Stimulated activated naive CD8-positive, alpha-beta T cell treated with anti-CD3 and anti-CD28 coated beads, Interleukin-15, Interleukin-2, amounts not matched to agents 100 ng/mL and 50 ng/mL, for 24 hours (primary cell): ENCODE measurements around the gene METTL1.

Experiments used
- H3K27ac Mint-ChIP-seq: one replicate; pipeline ENCODE4 v1.8.0; 2021; ENCODE audit warnings: mild to moderate bottlenecking, mixed read lengths
- H3K27me3 Mint-ChIP-seq: one replicate; pipeline ENCODE4 v1.8.0; 2021; ENCODE audit warnings: mixed read lengths
- H3K36me3 Mint-ChIP-seq: one replicate; pipeline ENCODE4 v1.8.0; 2021; ENCODE audit warnings: low read depth, mixed read lengths
- H3K4me1 Mint-ChIP-seq: one replicate; pipeline ENCODE4 v1.8.0; 2021; ENCODE audit warnings: low read depth, mixed read lengths
- H3K4me3 Mint-ChIP-seq: one replicate; pipeline ENCODE4 v1.8.0; 2021; ENCODE audit warnings: mild to moderate bottlenecking, mixed read lengths
- H3K9me3 Mint-ChIP-seq: one replicate; pipeline ENCODE4 v1.8.0; 2021; ENCODE audit warnings: mixed read lengths

The METTL1 gene

GRCh38 chr12:57766464-57767304 is 5.2 kb downstream of the METTL1 start, which contains the start of gene CYP27B1:
Gene CYP27B1, minus strand, starts transcription at chr12:57767078. Its CDS starts 37 bp downstream, at chr12:57767041.
- peaks cover 61% of the 10 kb centered on the region for H3K36me3 Mint-ChIP-seq
- H3K4me1 Mint-ChIP-seq, result peaks cover 60% of the 10 kb centered on the region
- H3K27me3 Mint-ChIP-seq, result peaks cover 14% of the 10 kb centered on the region
- H3K27ac Mint-ChIP-seq, result peak within 1 kb of the TSS; percentile 74
- no peaks in the 10 kb centered on the region for H3K9me3 Mint-ChIP-seq
- H3K4me3 Mint-ChIP-seq, result peak within 1 kb of the TSS; percentile 91

- no peaks in the 10 kb centered on the region for H3K9me3 Mint-ChIP-seq
- peaks cover 14% of the 10 kb centered on the region for H3K27me3 Mint-ChIP-seq
- H3K27ac Mint-ChIP-seq, result peak overlapping the region; percentile 74
- peaks cover 53% of the 10 kb centered on the region for H3K4me1 Mint-ChIP-seq
- peak overlapping the region; percentile 91 for H3K4me3 Mint-ChIP-seq
- peaks cover 66% of the 10 kb centered on the region for H3K36me3 Mint-ChIP-seq
Measured at GRCh38 chr12:57765698-57766463, 6.0 kb downstream of the METTL1 start.

- H3K27ac Mint-ChIP-seq, result peak overlapping the region; percentile 74
- peaks cover 62% of the 10 kb centered on the region for H3K36me3 Mint-ChIP-seq
- H3K9me3 Mint-ChIP-seq, result no peaks in the 10 kb centered on the region
- H3K4me3 Mint-ChIP-seq, result peak overlapping the region; percentile 91
- peaks cover 46% of the 10 kb centered on the region for H3K4me1 Mint-ChIP-seq
- H3K27me3 Mint-ChIP-seq, result peaks cover 14% of the 10 kb centered on the region
Measured at GRCh38 chr12:57765003-57765697, 6.8 kb downstream of the METTL1 start.

GRCh38 chr12:57764662-57765002 is 7.3 kb downstream of the METTL1 start:
- Mint-ChIP-seq H3K27me3 (peaks cover 14% of the 10 kb centered on the region), H3K4me1 (peaks cover 46% of the 10 kb centered on the region)

GRCh38 chr12:57763881-57764661 is 7.8 kb downstream of the METTL1 start:
- peak overlapping the region; percentile 91 for H3K4me3 Mint-ChIP-seq
- H3K27ac Mint-ChIP-seq, result peak overlapping the region; percentile 74
- H3K9me3 Mint-ChIP-seq, result no peaks in the 10 kb centered on the region
- peaks cover 14% of the 10 kb centered on the region for H3K27me3 Mint-ChIP-seq
- peaks cover 64% of the 10 kb centered on the region for H3K36me3 Mint-ChIP-seq
- H3K4me1 Mint-ChIP-seq, result peaks cover 51% of the 10 kb centered on the region

More at GRCh38 chr12:57764662-57765002, 7.3 kb downstream of the METTL1 start:
- no peaks in the 10 kb centered on the region for H3K9me3 Mint-ChIP-seq
- peak overlapping the region; percentile 74 for H3K27ac Mint-ChIP-seq
- H3K36me3 Mint-ChIP-seq, result peaks cover 62% of the 10 kb centered on the region
- peak overlapping the region; percentile 91 for H3K4me3 Mint-ChIP-seq

GRCh38 chr12:57762463-57762862 is 9.4 kb downstream of the METTL1 start:
- Mint-ChIP-seq H3K9me3 (no peaks in the 10 kb centered on the region), H3K36me3 (peaks cover 53% of the 10 kb centered on the region), H3K4me1 (peaks cover 48% of the 10 kb centered on the region), H3K27ac (no peak overlapping the region), H3K4me3 (no peak overlapping the region), H3K27me3 (peaks cover 14% of the 10 kb centered on the region)

- peaks cover 12% of the 10 kb centered on the region for H3K27me3 Mint-ChIP-seq
- H3K9me3 Mint-ChIP-seq, result no peaks in the 10 kb centered on the region
- no peak overlapping the region for H3K27ac Mint-ChIP-seq
- H3K36me3 Mint-ChIP-seq, result peaks cover 53% of the 10 kb centered on the region
- peaks cover 44% of the 10 kb centered on the region for H3K4me1 Mint-ChIP-seq
- no peak overlapping the region for H3K4me3 Mint-ChIP-seq
Measured at GRCh38 chr12:57761391-57761998, 10.4 kb downstream of the METTL1 start.

- no peak overlapping the region for H3K4me3 Mint-ChIP-seq
- peaks cover 40% of the 10 kb centered on the region for H3K4me1 Mint-ChIP-seq
- no peak overlapping the region for H3K27ac Mint-ChIP-seq
- peaks cover 8% of the 10 kb centered on the region for H3K27me3 Mint-ChIP-seq
- no peaks in the 10 kb centered on the region for H3K9me3 Mint-ChIP-seq
- peaks cover 53% of the 10 kb centered on the region for H3K36me3 Mint-ChIP-seq
Measured at GRCh38 chr12:57760347-57760982, 11.4 kb downstream of the METTL1 start.

GRCh38 chr12:57759360-57759980 is 12.4 kb downstream of the METTL1 start:
- H3K4me1 Mint-ChIP-seq, result peaks cover 34% of the 10 kb centered on the region
- H3K36me3 Mint-ChIP-seq, result peaks cover 48% of the 10 kb centered on the region
- H3K4me3 Mint-ChIP-seq, result no peak overlapping the region
- peaks cover 7% of the 10 kb centered on the region for H3K27me3 Mint-ChIP-seq
- no peaks in the 10 kb centered on the region for H3K9me3 Mint-ChIP-seq
- no peak overlapping the region for H3K27ac Mint-ChIP-seq

- Mint-ChIP-seq H3K27me3 (peaks cover 3% of the 10 kb centered on the region), H3K4me3 (no peak overlapping the region), H3K36me3 (peaks cover 41% of the 10 kb centered on the region), H3K9me3 (no peaks in the 10 kb centered on the region), H3K4me1 (peaks cover 35% of the 10 kb centered on the region), H3K27ac (no peak overlapping the region)
Measured at GRCh38 chr12:57758552-57759359, 13.1 kb downstream of the METTL1 start.

- Mint-ChIP-seq H3K9me3 (no peaks in the 10 kb centered on the region), H3K4me3 (no peak overlapping the region), H3K27ac (no peak overlapping the region), H3K4me1 (peaks cover 39% of the 10 kb centered on the region), H3K27me3 (no peaks in the 10 kb centered on the region), H3K36me3 (peaks cover 31% of the 10 kb centered on the region)
Measured at GRCh38 chr12:57757771-57758170, 14.1 kb downstream of the METTL1 start.

GRCh38 chr12:57756406-57757341 is 15.2 kb downstream of the METTL1 start:
- H3K27ac Mint-ChIP-seq, result peak overlapping the region; percentile 69
- no peaks in the 10 kb centered on the region for H3K27me3 Mint-ChIP-seq
- H3K9me3 Mint-ChIP-seq, result no peaks in the 10 kb centered on the region
- peaks cover 25% of the 10 kb centered on the region for H3K36me3 Mint-ChIP-seq
- peak overlapping the region; percentile 81 for H3K4me3 Mint-ChIP-seq
- H3K4me1 Mint-ChIP-seq, result peaks cover 46% of the 10 kb centered on the region
